HG02885 (cell line): ENCODE results near the gene HS6ST3.
"Not testable (repeated sequence)": the region's sequence is repeated elsewhere in the genome, so short reads cannot be mapped to it uniquely, and the experiment has no call there.

Experiments
- ATAC-seq: cut with Tn5 transposase; IDR thresholded peaks from one replicate; pipeline ENCODE4 v1.9.1; 2021; ENCODE audit warnings: mild to moderate bottlenecking; ENCODE audit not compliant: unreplicated experiment, poor library complexity

HS6ST3 gene

DNA sequence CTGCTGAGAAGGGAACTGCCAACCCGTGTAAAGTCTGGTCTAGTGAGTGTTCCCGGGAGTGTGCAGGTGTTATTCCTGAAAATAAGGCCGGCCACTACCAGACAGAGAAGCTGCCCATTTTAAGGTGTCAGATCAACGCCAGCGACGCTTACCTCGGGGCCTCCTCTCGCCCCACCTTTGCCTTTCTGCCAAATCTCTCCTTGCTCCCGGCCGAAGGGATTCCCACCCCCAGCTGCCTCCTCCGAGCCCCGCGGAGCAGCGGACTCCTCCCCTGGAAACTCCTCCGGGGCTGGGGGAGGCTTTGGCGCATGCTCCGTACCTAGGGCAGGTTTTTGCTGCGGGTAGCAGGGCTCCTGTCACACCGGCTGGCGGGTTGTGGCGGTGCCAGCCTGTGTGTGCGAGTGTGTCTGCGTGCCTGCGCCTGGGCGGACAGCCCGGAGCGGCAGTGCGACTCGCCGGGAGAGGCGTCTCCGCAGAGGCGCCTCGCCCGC is at the start of gene HS6ST3:
TSS of gene HS6ST3 (plus strand) at position 359 of the 491 bp plus-strand sequence.
- peak; percentile 55 for ATAC-seq

DNA sequence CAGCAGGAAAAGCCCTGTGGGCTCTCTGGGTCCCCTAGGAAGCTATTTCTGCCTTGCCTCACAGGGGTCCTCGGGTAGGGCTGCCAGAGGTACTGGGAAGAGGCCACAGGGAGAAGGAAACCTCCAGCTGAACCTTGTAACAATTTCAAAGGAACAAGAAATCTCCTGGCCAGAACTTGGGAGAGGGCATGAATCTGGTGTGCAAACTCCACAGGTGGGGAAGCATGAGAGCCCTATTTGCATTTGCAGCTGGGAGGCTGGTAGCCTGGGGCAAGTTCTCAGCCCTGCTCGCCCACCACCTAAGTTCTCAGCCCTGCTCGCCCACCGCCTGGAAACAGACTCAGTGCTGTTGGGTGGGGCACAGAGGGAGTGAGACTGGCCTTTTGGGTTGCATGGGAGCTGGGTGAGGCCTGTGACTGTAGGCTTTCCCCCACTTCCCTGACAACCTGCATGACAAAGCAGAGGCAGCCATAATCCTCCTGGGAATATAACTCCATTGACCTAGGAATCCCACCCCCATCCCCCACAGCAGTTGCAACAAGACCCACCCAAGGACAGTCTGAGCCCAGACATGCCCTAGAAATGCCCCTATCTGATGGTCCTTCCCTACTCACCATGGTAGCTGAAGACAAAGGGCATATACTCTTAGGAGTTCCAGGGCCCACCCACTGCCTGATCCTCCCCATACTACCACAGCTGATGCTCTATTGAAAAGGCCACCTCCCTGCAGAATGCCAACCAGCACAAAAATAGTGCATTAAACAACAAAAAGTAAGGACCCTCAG is 48.4 kb upstream of the HS6ST3 start:
- no peak for ATAC-seq

DNA sequence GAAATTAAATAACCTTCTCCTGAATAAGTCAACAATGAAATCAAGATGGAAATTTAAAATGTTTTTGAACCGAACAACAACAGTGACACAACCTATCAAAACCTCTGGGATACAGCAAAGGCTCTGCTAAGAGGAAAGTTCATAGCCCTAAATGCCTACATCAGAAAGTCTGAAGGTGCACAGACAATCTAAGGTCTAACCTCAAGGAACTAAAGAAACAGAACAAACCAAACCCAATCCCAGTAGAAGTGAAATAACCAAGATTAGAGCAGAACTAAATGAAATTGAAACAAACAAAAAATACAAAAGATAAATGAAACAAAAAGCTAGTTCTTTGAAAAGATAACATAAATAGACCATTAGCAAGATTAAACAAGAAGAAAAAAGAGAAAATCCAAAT is 45.7 kb upstream of the HS6ST3 start:
- ATAC-seq: no peak

DNA sequence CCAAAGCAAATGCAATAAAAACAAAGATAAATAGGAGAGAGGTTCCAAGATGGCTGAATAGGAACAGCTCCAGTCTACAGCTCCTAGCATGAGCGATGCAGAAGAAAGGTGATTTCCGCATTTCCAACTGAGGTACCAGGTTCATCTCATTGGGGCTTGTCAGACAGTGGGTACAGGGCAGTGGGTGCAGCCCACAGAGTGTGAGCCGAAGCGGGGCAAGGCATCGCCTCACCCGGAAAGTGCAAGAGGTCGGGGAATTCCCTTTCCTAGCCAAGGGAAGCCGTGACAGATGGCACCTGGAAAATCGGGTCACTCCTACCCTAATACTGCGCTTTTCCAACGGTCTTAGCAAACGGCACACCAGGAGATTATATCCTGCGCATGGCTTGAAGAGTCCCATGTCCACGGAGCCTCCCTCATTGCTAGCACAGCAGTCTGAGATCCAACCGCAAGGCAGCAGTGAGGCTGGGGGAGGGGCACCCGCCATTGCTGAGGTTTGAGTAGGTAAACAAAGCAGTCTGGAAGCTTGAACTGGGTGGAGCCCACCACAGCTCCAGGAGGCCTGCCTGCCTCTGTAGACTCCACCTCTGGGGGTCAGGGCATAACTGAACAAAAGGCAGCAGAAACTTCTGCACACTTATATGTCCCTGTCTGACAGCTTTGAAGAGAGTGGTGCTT is 43.3 kb upstream of the HS6ST3 start:
- ATAC-seq: not testable (repeated sequence)

DNA sequence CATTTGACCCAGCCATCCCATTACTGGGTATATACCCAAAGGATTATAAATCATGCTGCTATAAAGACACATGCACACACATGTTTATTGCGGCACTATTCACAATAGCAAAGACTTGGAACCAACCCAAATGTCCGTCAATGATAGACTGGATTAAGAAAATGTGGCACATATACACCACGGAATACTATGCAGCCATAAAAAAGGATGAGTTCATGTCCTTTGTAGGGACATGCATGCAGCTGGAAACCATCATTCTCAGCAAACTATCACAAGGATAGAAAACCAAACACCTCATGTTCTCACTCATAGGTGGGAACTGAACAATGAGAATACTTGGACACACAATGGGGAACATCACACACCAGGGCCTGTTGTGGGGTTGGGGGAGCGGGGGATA is 39.0 kb upstream of the HS6ST3 start:
- ATAC-seq: not testable (repeated sequence)

DNA sequence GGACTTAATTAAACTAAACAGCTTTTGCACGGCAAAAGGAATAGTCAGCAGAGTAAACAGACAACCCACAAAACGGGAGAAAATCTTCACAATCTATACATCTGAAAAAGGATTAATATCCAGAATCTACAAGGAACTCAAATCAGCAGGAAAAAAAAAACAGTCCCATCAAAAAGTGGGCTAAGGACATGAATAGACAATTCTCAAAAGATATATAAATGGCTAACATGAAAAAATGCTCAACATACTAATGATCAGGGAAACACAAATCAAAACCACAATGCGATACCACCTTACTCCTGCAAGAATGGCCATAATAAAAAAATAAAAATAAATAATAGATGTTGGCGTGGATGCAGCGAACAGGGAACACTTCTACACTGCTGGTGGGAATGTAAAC is 38.4 kb upstream of the HS6ST3 start:
- not testable (repeated sequence) for ATAC-seq

DNA sequence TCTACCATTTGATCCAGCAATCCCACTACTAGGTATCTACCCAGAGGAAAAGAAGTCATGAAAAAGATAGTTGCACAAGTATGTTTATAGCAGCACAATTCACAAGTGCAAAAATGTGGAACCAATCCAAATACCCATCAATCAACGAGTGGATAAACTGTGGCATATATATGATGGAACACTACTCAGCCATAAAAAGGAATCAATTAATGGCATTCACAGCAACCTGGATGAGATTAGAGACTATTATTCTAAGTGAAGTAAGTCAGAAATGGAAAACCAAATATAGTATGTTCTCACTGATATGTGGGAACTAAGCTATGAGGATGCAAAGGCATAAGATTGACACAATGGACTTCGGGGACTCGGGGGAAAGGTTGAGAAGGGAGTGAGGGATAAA is 38.0 kb upstream of the HS6ST3 start:
- not testable (repeated sequence) for ATAC-seq

DNA sequence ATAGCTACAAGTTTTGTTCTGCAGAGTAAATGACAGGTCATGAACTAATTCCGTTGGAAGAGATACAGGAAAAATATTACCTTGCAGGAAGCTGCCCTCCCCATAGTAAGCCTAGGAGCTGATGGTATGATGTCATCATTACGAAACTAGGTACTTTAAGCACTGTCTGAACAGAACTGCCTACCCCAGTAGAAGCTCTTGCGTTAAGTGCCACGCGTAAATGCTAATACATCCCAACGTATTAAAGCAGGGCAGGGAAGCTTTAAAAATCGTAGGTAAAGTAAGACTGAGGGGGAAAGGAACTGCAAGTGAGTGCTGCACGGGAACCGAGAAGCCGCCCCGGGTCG is 37.3 kb upstream of the HS6ST3 start:
- ATAC-seq: peak; percentile 60

DNA sequence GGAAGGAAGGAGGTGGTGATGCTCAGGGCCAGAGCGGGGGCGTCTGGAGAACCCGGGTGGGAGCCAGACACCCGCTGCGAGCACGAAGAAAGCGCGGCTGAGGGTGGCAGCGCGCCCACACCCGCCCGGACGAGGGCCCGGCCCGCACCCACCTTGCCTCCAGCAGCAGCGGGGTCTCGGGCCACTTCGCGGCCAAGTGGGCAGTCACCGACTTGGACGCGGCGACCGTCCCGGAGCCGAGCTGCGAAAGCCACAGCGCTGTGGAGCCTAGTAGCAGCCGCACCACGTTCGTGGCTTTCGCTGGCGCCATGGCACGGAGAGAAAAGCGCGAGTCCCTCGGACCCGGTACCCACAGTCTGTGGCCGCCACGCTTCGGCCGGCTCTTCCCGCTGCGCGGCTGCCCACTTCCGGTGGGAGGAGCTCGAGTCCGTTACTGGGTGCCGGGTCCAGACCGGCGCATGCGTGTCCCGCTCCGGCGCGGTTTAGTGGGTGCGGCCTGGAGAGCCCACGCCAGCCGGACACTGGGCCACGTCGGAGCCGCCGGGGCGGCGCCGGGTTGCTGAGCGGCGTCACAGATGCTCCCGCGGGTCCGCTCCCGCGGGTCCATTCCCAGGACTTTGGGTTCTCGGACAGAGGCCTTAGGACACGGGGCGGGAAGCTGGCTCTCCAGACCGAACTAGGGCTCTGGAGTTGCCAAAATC is 36.8 kb upstream of the HS6ST3 start, which contains the start of gene UGGT2:
TSS of gene UGGT2 (minus strand) at position 399 of the 701 bp plus-strand sequence. CDS start at position 310, 89 bp downstream.
- ATAC-seq: peak; percentile 96

DNA sequence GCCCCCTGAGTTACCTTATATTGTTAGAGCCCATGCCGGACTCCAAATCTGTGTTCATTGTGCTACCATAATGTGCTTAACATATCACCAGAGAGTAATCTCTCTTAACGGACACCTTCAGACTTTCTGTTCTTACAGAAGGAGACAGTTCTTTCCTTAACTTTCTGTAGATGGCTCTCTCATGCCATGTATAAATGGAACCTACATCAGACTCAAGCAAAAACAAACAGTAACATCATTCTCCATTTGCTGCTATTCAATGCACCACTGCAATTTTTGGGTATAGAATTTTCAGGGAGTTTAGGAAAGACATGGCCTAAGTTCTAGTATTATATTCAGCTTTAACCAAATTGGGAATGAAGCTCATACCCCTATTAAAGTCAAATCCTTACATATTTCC is 24.1 kb upstream of the HS6ST3 start:
- ATAC-seq: no peak

DNA sequence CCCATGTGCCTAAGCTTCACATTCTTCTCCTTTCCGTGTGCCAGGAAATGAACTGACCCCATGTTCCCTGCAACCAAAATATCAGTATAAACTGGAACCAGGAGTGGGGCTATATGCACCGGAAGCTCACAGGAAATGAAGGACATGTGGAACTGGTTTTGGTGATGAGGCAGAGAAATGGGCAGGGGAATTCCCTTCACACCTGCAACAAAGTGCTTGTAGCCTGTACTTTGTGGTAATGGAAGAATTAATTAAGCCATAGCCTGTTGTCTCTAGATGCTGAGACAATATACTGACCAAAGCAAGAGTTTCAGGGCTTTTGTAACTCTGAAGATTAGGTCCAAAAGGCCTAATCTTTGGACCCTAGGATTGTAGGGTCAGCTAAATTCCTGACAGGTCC is 21.2 kb upstream of the HS6ST3 start:
- ATAC-seq: no peak

DNA sequence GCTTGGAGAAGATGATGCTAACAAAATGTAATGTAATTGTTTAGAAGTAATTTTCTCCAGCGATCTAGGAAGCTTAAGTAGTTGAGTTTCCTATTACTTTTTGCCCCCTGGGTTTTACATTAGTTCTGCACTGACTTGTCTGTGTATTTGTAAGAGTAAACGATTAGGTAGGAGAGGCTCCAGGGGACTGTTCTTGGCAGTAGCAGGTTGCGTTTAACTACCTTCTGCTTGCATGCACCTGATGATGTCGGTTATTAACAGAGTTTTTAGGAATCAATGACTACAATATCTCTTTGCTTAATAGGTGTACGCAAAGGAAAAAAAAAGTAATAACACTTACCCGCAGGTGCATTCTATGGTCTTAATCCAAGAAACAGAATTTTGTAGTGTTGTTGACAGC is 18.4 kb upstream of the HS6ST3 start:
- ATAC-seq: no peak

DNA sequence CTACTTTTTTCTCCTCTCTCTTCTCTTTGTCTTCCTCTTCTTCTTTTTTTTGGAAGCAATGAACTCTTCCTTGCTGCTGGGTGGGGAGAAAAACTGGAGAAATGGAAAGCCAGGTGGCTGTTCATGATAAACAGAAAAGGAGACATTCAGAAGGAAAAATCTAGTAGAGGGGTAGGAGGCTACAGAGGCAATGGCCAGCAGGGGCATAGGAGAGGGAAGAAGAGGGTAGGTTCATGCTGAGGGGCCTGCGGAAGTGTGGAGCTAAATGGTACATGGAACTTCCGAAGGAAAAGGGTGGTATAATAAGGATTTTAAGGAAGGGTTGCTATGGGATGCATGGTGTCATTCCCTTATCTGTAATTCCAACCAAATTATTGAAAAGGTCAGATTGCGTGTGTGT is 17.5 kb upstream of the HS6ST3 start:
- no peak for ATAC-seq

DNA sequence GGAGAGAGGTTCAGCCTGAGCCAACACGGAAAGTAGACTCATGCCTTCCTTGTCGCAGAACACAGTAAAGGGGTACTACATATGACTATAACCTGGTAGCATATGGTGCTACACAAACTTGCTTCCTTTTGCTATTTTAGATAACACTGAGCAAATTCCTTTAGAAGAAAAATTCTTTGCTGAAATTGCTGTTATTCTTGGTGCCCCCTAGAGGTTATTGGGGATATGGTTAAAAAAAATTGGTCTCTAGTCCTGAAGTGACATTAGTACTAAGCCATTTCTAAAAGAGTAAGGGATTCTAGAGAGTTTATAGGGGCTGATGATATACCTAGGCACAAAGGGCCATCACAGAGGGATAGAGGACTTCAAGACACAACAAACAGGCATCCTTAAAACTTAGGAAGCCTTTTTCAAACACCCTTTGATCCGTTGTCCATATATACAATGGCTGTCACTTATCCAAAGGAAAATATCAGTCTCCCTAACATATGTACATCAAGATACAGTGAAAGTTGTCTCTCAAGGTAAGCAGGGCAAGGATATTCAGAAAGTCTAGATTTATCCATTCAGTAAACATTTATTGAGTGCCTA is 13.9 kb upstream of the HS6ST3 start:
- ATAC-seq: peak; percentile 70

DNA sequence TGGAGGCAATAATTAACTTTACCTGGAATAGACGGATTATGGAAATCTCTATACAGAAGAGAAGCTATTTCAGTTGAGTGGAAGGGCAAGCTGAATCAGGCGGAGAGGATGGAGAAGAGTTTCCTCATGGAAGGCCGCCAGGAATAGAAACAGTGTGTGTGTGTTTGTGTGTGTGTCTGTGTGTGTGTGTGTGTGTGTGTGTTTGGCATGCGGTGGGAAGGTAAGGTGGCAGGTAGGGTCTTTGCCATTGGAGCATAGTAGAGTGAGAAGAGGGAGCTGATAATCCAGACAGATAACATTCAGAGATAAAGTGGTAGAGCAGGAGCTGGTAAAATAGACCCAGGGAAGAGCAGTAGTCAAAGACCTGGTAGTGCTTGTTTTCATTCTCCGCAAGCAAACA is 9.2 kb upstream of the HS6ST3 start:
- no peak for ATAC-seq

DNA sequence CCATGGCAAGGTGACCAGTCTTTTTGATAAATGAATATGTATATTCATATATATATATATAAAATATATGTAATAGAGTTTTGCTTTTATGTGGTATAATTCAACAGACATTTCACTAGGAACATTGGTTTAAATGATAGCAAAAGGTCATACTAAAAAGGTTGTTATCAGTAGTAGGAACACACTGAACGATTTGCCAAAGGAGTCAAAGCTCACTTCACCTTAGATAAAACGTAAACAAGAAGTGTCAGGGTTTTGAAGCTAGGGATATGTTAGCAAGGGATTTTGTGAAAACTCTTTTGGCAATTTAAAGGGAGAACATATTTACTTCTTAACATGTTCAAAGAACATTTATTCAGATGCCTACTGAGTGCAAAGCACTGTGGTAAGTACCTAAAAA is 8.0 kb upstream of the HS6ST3 start:
- no peak for ATAC-seq

DNA sequence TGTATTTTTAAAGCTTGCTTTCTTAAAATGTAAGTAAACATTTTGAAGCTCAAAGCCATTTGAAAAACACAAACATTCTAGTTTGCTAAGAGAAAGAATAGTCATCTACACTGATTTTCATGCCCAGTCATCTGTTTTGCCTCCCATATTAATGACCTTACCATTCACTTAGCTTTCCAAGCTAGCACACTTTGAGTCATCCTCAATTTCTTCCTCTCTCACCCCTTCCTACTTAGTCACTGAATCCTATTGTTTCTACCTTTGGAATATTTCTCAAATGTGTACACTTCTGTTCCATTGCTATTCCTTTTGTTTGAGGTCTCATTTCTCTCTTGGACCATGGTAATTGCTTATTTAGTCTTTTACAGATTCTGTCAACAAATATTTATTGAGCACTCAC is 7.3 kb upstream of the HS6ST3 start:
- ATAC-seq: no peak

DNA sequence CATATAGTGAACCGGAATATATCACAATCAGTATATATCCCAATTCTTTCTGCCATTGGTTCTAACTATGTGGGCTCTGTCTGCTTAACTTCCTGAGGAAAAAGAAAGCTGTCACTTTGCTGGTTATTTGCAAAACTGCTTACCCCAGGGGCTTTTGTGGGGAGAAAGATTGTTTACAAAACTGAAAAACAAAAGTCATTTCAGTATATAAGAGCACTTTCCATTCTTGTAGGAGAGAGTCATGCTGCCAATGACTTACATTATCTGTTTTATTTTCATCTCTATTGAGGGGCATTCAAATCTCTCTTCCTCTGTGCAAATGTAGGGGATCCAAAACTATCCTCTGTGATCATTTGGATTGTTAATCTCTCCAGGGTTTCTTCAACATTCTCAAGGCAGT is 3.2 kb upstream of the HS6ST3 start:
- no peak for ATAC-seq

DNA sequence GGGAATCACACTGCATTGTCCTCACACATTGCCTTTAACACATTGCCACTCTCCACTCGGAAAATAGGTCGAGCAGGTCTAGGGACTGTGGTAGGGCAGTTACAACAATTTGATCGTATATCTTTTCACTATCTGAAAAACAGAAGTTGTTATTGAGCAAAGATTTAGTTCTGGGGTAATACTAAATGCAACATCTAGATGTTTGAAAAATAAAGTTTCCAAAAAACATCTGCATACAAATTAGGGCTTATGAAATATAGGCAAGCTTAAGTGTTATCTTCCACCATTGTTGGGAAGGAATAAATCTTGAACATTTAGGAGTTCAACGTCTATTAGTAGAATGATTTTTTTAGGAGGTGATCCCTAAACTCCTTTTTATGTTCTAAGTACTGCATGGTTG is 768 bp upstream of the HS6ST3 start:
- ATAC-seq: no peak

DNA sequence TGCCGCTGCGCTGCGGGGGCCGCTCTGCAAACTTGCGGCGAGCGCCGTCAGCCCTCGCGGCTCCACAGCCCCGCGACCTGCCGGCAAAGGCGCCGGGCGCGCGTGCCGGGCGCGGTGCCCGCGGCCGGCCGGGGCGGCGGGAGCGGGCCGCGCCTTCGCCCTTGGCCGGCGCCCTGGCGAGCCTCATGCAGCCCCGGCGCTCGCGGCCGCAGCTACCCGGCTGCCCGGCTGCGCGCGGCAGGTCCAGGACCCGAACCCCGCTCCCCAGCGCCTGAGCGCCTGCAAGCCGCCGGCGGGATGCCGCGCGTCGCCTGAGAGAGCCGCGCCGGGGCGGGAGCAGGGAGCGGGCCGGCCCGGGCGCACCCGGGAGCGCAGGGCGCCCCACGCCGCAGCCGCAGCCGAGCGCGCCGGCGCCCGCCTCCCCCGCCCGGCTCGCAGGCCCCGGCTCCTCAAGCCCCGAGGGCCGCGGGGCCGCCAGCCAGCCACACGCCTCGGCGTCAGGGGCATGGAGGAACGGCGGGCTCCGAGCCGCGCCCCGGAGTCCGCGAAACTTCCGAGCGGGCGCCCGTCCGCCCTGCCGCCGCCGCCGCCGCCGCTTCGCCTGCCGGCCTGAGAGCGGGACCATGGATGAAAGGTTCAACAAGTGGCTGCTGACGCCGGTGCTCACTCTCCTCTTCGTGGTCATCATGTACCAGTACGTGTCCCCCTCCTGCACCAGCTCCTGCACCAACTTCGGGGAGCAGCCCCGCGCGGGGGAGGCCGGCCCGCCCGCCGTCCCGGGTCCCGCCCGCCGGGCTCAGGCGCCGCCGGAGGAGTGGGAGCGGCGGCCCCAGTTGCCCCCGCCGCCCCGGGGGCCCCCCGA is 564 bp downstream of the HS6ST3 start:
- peak; percentile 61 for ATAC-seq
